SK-N-MC (cell line): ENCODE measurements around the gene LIAS.
A peak's percentile ranks its signal among the peaks of the same experiment; 100 is the strongest.

Experiments used
- EZH2 ChIP-seq: fragments of 200-600 bp; sonication (generic); IDR thresholded peaks from one replicate; pipeline ENCODE4 v1.6.1; 2017; ENCODE audit warnings: antibody characterized with exemption
- FOXP2 ChIP-seq: optimal IDR thresholded peaks from 2 replicates; pipeline ENCODE3; 2011; ENCODE audit warnings: mild to moderate bottlenecking, moderate library complexity; ENCODE audit not compliant: insufficient read depth; ENCODE audit errors: extremely low read length, control extremely low read depth
- POLR2AphosphoS5 ChIP-seq: IDR thresholded peaks from 2 replicates; pipeline ENCODE4 v1.6.1; 2012; ENCODE audit warnings: mild to moderate bottlenecking, low read depth, low read length, borderline replicate concordance

GRCh38 chr4:39446842-39447573 is 11.8 kb upstream of the LIAS start:
- TF ChIP-seq EZH2 (no peak), POLR2AphosphoS5 (peak; percentile 21; the same call in 1 of the 2 replicates), FOXP2 (no peak)
